Transverse colon (tissue), 3 donors: ENCODE measurements around the gene FAM240B.

Source experiments
- EP300 ChIP-seq: sonication (generic); formaldehyde crosslinking; IDR thresholded peaks from one replicate; pipeline ENCODE4 v1.6.1; 2017; ENCODE audit warnings: antibody characterized with exemption, low read depth
- POLR2AphosphoS5 ChIP-seq, 3 donors: sonication (generic); formaldehyde crosslinking; IDR thresholded peaks; one replicate each; pipeline ENCODE4 v1.6.1; 2016; ENCODE audit warnings: antibody characterized with exemption in 3 of 3

DNA sequence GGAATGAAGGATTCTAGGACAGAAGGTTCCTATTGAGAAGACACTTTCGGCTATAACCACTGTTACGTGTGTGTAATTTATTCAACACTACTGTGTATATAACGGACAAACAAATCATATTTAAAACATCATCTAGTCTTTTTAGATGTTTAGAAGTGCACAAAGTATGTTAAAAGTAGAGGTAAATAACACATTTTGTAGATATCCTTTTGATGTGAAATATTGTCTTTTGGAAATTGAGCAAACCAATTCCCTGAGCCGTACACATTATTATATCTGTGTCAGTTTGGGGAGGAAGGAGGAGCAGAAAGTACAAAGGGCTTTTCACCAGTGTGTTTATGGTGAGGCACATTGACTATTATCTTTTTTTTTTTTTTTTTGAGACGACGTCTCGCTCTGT, 60.4 kb downstream of the FAM240B start:
- TF ChIP-seq POLR2AphosphoS5 (IDR thresholded peaks at IDR 0.05), result no peak
- TF ChIP-seq EP300, result no peak
